ENCODE data around the gene DOCK7. TPM values are rescaled to one million over a fixed set of nuclear protein-coding genes. Genes with fewer than 3 reads are reported as not detected.

DOCK7 gene
- total and polyA plus RNA-seq, 2 of the 8 experiments (the other 6 are each of a cell fraction or from before 2014, with no cell fraction given), result 10.2 to 33.7 TPM

DNA sequence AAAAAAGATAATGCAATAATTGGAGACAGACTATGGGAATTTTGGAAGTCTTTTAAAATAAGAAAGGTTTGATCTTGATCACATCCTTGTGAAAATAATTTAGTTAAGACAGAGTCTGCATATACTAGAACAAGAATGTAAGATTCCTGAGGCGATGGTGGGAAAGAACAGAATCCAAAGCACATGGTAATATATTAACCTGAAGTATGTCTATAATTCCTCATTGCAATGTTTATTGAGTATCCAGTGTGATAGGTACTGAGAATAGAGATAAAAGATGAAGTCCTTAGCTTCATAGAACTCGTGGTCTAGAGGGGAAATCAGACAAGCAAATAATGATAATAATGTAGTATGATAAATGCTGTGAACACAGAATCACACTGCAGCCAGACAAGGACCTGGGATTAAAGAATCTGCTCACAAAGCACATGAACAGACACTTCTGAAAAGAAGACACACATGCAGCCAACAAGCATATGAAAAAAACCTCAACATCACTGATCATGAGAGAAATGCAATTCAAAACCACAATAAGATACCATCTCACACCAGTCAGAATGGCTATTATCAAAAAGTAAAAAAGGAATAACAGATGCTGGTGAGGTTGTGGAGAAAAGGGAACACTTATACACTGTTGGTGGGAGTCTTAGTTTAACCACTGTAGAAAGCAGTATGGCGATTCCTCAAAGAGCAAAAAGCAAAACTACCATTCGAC lies 97.8 kb downstream of the DOCK7 start (continued):
- no peak for TF ChIP-seq RFX5 (IDR thresholded peaks at IDR 0.05; ENCODE audit: borderline replicate concordance, low read depth, low read length)
- TF ChIP-seq, protein P1, sequence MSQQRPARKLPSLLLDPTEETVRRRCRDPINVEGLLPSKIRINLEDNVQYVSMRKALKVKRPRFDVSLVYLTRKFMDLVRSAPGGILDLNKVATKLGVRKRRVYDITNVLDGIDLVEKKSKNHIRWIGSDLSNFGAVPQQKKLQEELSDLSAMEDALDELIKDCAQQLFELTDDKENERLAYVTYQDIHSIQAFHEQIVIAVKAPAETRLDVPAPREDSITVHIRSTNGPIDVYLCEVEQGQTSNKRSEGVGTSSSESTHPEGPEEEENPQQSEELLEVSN (IDR thresholded peaks at IDR 0.05), result no peak
- TF ChIP-seq SUZ12 (IDR thresholded peaks at IDR 0.05; ENCODE audit: low read length), result no peak
- TF ChIP-seq TAF1 (IDR thresholded peaks at IDR 0.05; ENCODE audit: low read depth, low read length), result no peak
- TF ChIP-seq JUND (IDR thresholded peaks at IDR 0.05; ENCODE audit: low read length), result no peak
- TF ChIP-seq CEBPB (IDR thresholded peaks at IDR 0.05; ENCODE audit: low read depth, low read length), result no peak
- no peak for TF ChIP-seq CHD7 (IDR thresholded peaks at IDR 0.05; ENCODE audit: insufficient replicate concordance, low read length)

Data from H1 (cell line).